Fibroblast of the aortic adventitia (primary cell): Measurements from ENCODE around the gene DCN. TPM values are rescaled to one million over a fixed set of nuclear protein-coding genes. Genes with fewer than 3 reads are reported as not detected.
A peak's percentile ranks its signal among the peaks of the same experiment; 100 is the strongest.

ENCODE experiments used
- DNase-seq: peaks from one replicate; pipeline ENCODE4 v3.0.0-alpha.2; 2010; ENCODE audit warnings: low read depth
- H3K4me3 ChIP-seq: 2 replicates; pipeline ENCODE4 v1.5.1; 2011; ENCODE audit warnings: low read depth, mild to moderate bottlenecking, control low read depth, low read length, moderate library complexity
- CTCF ChIP-seq: IDR thresholded peaks from 2 replicates; pipeline ENCODE4 v1.5.1; 2011; ENCODE audit warnings: mild to moderate bottlenecking, low read length, control low read depth, inconsistent platforms; ENCODE audit not compliant: insufficient read depth
- total RNA-seq: library from RNA; depleted of rRNA; stranded (reverse); fragments of >200 nt; gene quantifications from 2 replicates; pipeline ENCODE4 v1.2.3, GENCODE V29; 2012; ENCODE audit warnings: low replicate concordance

The DCN gene
- total RNA-seq, 1 donor = 2,298 TPM

- H3K4me3 ChIP-seq = no peak overlapping the region
- no peak for TF ChIP-seq CTCF
- DNase-seq = peak; percentile 25
Observed at GRCh38 chr12:91144053-91144452, 38.6 kb downstream of the DCN start.

- DNase-seq = peak; percentile 86
- H3K4me3 ChIP-seq = no peak overlapping the region
- TF ChIP-seq CTCF = no peak
Observed at GRCh38 chr12:91143206-91143605, 39.4 kb downstream of the DCN start.

- TF ChIP-seq CTCF = no peak
- no peak overlapping the region for H3K4me3 ChIP-seq
- DNase-seq = peak; percentile 88
Observed at GRCh38 chr12:91142221-91142631, 40.4 kb downstream of the DCN start.

- peak; percentile 97 for DNase-seq
- TF ChIP-seq CTCF = no peak
- H3K4me3 ChIP-seq = no peak overlapping the region
Observed at GRCh38 chr12:91140026-91140931, 42.3 kb downstream of the DCN start.

- TF ChIP-seq CTCF = no peak
- no peak overlapping the region for H3K4me3 ChIP-seq
- peak; percentile 67 for DNase-seq
Observed at GRCh38 chr12:91139286-91139685, 43.3 kb downstream of the DCN start.

GRCh38 chr12:91138337-91138920, 44.2 kb downstream of the DCN start:
- TF ChIP-seq CTCF = no peak
- DNase-seq = peak; percentile 73
- no peak overlapping the region for H3K4me3 ChIP-seq
